ENCODE measurements around the gene SVIL.
"Not testable (repeated sequence)": the region's sequence is repeated elsewhere in the genome, so short reads cannot be mapped to it uniquely, and the experiment has no call there.

Gene SVIL

GRCh38 chr10:29495366-29495765 lies 139.4 kb downstream of the SVIL start:
- Histone ChIP-seq H3K4me3 (ENCODE audit: insufficient read length, low read depth) (no peak overlapping the region), H3K36me3 (ENCODE audit: insufficient read depth, insufficient read length, low read length) (peaks cover 68% of the 10 kb centered on the region), H3K4me1 (ENCODE audit: insufficient read depth, insufficient read length) (no peaks in the 10 kb centered on the region), H3K27me3 (ENCODE audit: insufficient read depth, insufficient read length) (no peaks in the 10 kb centered on the region), H3K9me3 (ENCODE audit: insufficient read depth, low read length) (no peaks in the 10 kb centered on the region), H3K9ac (ENCODE audit: insufficient read length, low read depth) (no peak overlapping the region)
- TF ChIP-seq YY1 (IDR thresholded peaks at IDR 0.05; ENCODE audit: insufficient read depth, insufficient read length): no peak
- TF ChIP-seq ZNF274 (IDR thresholded peaks at IDR 0.05; ENCODE audit: low read depth, low read length): no peak
- TF ChIP-seq SUZ12 (IDR thresholded peaks at IDR 0.05; ENCODE audit: extremely low read depth, insufficient read depth, insufficient read length): no peak
- DNase-seq (ENCODE audit: low read depth, low spot score): no peak

- no peak overlapping the region for H3K4me3 ChIP-seq (ENCODE audit: insufficient read length, low read depth)
- H3K4me1 ChIP-seq (ENCODE audit: insufficient read depth, insufficient read length): no peaks in the 10 kb centered on the region
- TF ChIP-seq ZNF274 (IDR thresholded peaks at IDR 0.05; ENCODE audit: low read depth, low read length) (no peak), YY1 (IDR thresholded peaks at IDR 0.05; ENCODE audit: insufficient read depth, insufficient read length) (no peak), SUZ12 (IDR thresholded peaks at IDR 0.05; ENCODE audit: extremely low read depth, insufficient read depth, insufficient read length) (no peak)
- DNase-seq (ENCODE audit: low read depth, low spot score): no peak
- peaks cover 68% of the 10 kb centered on the region for H3K36me3 ChIP-seq (ENCODE audit: insufficient read depth, insufficient read length, low read length)
- no peak overlapping the region for H3K9ac ChIP-seq (ENCODE audit: insufficient read length, low read depth)
- H3K27me3 ChIP-seq (ENCODE audit: insufficient read depth, insufficient read length): no peaks in the 10 kb centered on the region
- H3K9me3 ChIP-seq (ENCODE audit: insufficient read depth, low read length): no peaks in the 10 kb centered on the region
These were observed 141.1 kb downstream of the SVIL start for GRCh38 chr10:29493697-29494096.

GRCh38 chr10:29492774-29493173 lies 142.0 kb downstream of the SVIL start:
- H3K27me3 ChIP-seq (ENCODE audit: insufficient read depth, insufficient read length): no peaks in the 10 kb centered on the region
- no peaks in the 10 kb centered on the region for H3K9me3 ChIP-seq (ENCODE audit: insufficient read depth, low read length)
- DNase-seq (ENCODE audit: low read depth, low spot score): no peak
- H3K36me3 ChIP-seq (ENCODE audit: insufficient read depth, insufficient read length, low read length): peaks cover 75% of the 10 kb centered on the region
- TF ChIP-seq ZNF274 (IDR thresholded peaks at IDR 0.05; ENCODE audit: low read depth, low read length) (no peak), SUZ12 (IDR thresholded peaks at IDR 0.05; ENCODE audit: extremely low read depth, insufficient read depth, insufficient read length) (no peak), YY1 (IDR thresholded peaks at IDR 0.05; ENCODE audit: insufficient read depth, insufficient read length) (no peak)
- peaks cover 3% of the 10 kb centered on the region for H3K4me1 ChIP-seq (ENCODE audit: insufficient read depth, insufficient read length)
- no peak overlapping the region for H3K4me3 ChIP-seq (ENCODE audit: insufficient read length, low read depth)
- H3K9ac ChIP-seq (ENCODE audit: insufficient read length, low read depth): no peak overlapping the region

- no peaks in the 10 kb centered on the region for H3K9me3 ChIP-seq (ENCODE audit: insufficient read depth, low read length)
- no peak overlapping the region for H3K9ac ChIP-seq (ENCODE audit: insufficient read length, low read depth)
- H3K4me1 ChIP-seq (ENCODE audit: insufficient read depth, insufficient read length): peaks cover 3% of the 10 kb centered on the region
- H3K4me3 ChIP-seq (ENCODE audit: insufficient read length, low read depth): no peak overlapping the region
- DNase-seq (ENCODE audit: low read depth, low spot score): no peak
- H3K36me3 ChIP-seq (ENCODE audit: insufficient read depth, insufficient read length, low read length): peaks cover 83% of the 10 kb centered on the region
- no peak for TF ChIP-seq ZNF274 (IDR thresholded peaks at IDR 0.05; ENCODE audit: low read depth, low read length)
- no peak for TF ChIP-seq SUZ12 (IDR thresholded peaks at IDR 0.05; ENCODE audit: extremely low read depth, insufficient read depth, insufficient read length)
- no peak for TF ChIP-seq YY1 (IDR thresholded peaks at IDR 0.05; ENCODE audit: insufficient read depth, insufficient read length)
- H3K27me3 ChIP-seq (ENCODE audit: insufficient read depth, insufficient read length): no peaks in the 10 kb centered on the region
These were observed 142.9 kb downstream of the SVIL start for GRCh38 chr10:29491918-29492317.

GRCh38 chr10:29490781-29491280 lies 143.9 kb downstream of the SVIL start:
- not testable (repeated sequence) for H3K4me1 ChIP-seq (ENCODE audit: insufficient read depth, insufficient read length); H3K9ac ChIP-seq (ENCODE audit: insufficient read length, low read depth); H3K4me3 ChIP-seq (ENCODE audit: insufficient read length, low read depth); H3K27me3 ChIP-seq (ENCODE audit: insufficient read depth, insufficient read length); DNase-seq (ENCODE audit: low read depth, low spot score); H3K9me3 ChIP-seq (ENCODE audit: insufficient read depth, low read length)
- peaks cover 92% of the 10 kb centered on the region for H3K36me3 ChIP-seq (ENCODE audit: insufficient read depth, insufficient read length, low read length)

- peaks cover 91% of the 10 kb centered on the region for H3K36me3 ChIP-seq (ENCODE audit: insufficient read depth, insufficient read length, low read length)
- not testable (repeated sequence) for DNase-seq (ENCODE audit: low read depth, low spot score); H3K4me1 ChIP-seq (ENCODE audit: insufficient read depth, insufficient read length); H3K9me3 ChIP-seq (ENCODE audit: insufficient read depth, low read length); H3K27me3 ChIP-seq (ENCODE audit: insufficient read depth, insufficient read length); H3K9ac ChIP-seq (ENCODE audit: insufficient read length, low read depth); H3K4me3 ChIP-seq (ENCODE audit: insufficient read length, low read depth)
These were observed 146.3 kb downstream of the SVIL start for GRCh38 chr10:29488471-29488870.

- H3K9ac ChIP-seq (ENCODE audit: insufficient read length, low read depth); H3K4me1 ChIP-seq (ENCODE audit: insufficient read depth, insufficient read length); H3K4me3 ChIP-seq (ENCODE audit: insufficient read length, low read depth); H3K9me3 ChIP-seq (ENCODE audit: insufficient read depth, low read length); DNase-seq (ENCODE audit: low read depth, low spot score); H3K27me3 ChIP-seq (ENCODE audit: insufficient read depth, insufficient read length): not testable (repeated sequence)
- peaks cover 90% of the 10 kb centered on the region for H3K36me3 ChIP-seq (ENCODE audit: insufficient read depth, insufficient read length, low read length)
These were observed 146.9 kb downstream of the SVIL start for GRCh38 chr10:29487884-29488266.

- not testable (repeated sequence) for DNase-seq (ENCODE audit: low read depth, low spot score)
These were observed 147.5 kb downstream of the SVIL start for GRCh38 chr10:29487032-29487883.

More at GRCh38 chr10:29487032-29487883, 147.5 kb downstream of the SVIL start:
- H3K4me3 ChIP-seq (ENCODE audit: insufficient read length, low read depth); H3K9ac ChIP-seq (ENCODE audit: insufficient read length, low read depth); H3K27me3 ChIP-seq (ENCODE audit: insufficient read depth, insufficient read length); H3K9me3 ChIP-seq (ENCODE audit: insufficient read depth, low read length); H3K4me1 ChIP-seq (ENCODE audit: insufficient read depth, insufficient read length): not testable (repeated sequence)
- peaks cover 84% of the 10 kb centered on the region for H3K36me3 ChIP-seq (ENCODE audit: insufficient read depth, insufficient read length, low read length)
